Measurements from ENCODE around the gene CCDC136. TPM values are rescaled to one million over a fixed set of nuclear protein-coding genes. Genes with fewer than 3 reads are reported as not detected.

Gene CCDC136
- polyA plus RNA-seq, 1 of the 3 experiments (the other 2 are of a cell fraction), result 48.4 TPM

- TF ChIP-seq TAF1 (IDR thresholded peaks at IDR 0.05; ENCODE audit: borderline replicate concordance, low read depth, low read length) (no peak), FOSL2 (IDR thresholded peaks at IDR 0.05; ENCODE audit: borderline replicate concordance, low read depth) (no peak), IRF3 (IDR thresholded peaks at IDR 0.05; ENCODE audit: low read depth, low read length) (no peak), SIN3A (IDR thresholded peaks at IDR 0.05; ENCODE audit: borderline replicate concordance, low read depth, low read length) (no peak), ZBTB33 (IDR thresholded peaks at IDR 0.05; ENCODE audit: borderline replicate concordance, low read depth) (no peak), GATA2 (CRISPR knock-in tag; IDR thresholded peaks at IDR 0.05) (peak; percentile 77), TCF12 (IDR thresholded peaks at IDR 0.05) (no peak), YY1 (IDR thresholded peaks at IDR 0.05; ENCODE audit: low read depth) (no peak)
Measured at GRCh38 chr7:128792471-128793180, 858 bp downstream of the CCDC136 start (continued).

GRCh38 chr7:128793181-128793547 lies 1.4 kb downstream of the CCDC136 start:
- POLR2A ChIA-PET, result no interaction called here
- 0 out of 2 replicates have a peak, but pooled peaks cover 3% of the 10 kb centered on the region for H3K79me2 ChIP-seq (ENCODE audit: insufficient read depth)
- peak overlapping the region in 1 of 2 experiments; percentile 82; a peak in 2 of 4 replicates for H3K27ac ChIP-seq (ENCODE audit: low read depth in 2 of 2, low read length in 1 of 2)
- H3K36me3 ChIP-seq (replicated peaks in 1 of 2; ENCODE audit: control insufficient read depth in 1 of 2, insufficient read depth in 2 of 2, low read length in 1 of 2), result peaks cover 11 to 18% of the 10 kb centered on the region in 2 experiments
- peaks cover 15 to 21% of the 10 kb centered on the region in 2 experiments for H3K4me1 ChIP-seq (ENCODE audit: control insufficient read depth in 1 of 2, insufficient read depth in 2 of 2, low read depth in 1 of 2, low read length in 1 of 2)
- 98% methylated on average over 5 of the region's 5 CpGs for WGBS (ENCODE audit: low lambda C conversion rate)
- no peak overlapping the region for H2AFZ ChIP-seq (ENCODE audit: low read depth)
- peak overlapping the region in 1 of 2 experiments; percentile 85; a peak in 2 of 4 replicates for H3K4me3 ChIP-seq (ENCODE audit: low read depth in 2 of 2, low read length in 1 of 2)
- no peak for TF ChIP-seq ZBTB33 (IDR thresholded peaks at IDR 0.05; ENCODE audit: borderline replicate concordance, low read depth)
- TF ChIP-seq SMC3 (IDR thresholded peaks at IDR 0.05; ENCODE audit: low read depth, low read length), result no peak
- no peak for TF ChIP-seq FOSL2 (IDR thresholded peaks at IDR 0.05; ENCODE audit: borderline replicate concordance, low read depth)
- TF ChIP-seq RXRA (IDR thresholded peaks at IDR 0.05; ENCODE audit: borderline replicate concordance, low read depth), result no peak
- TF ChIP-seq ELF1 (IDR thresholded peaks at IDR 0.05), result no peak
- TF ChIP-seq PBX3 (IDR thresholded peaks at IDR 0.05), result no peak
- no peak for TF ChIP-seq TAF1 (IDR thresholded peaks at IDR 0.05; ENCODE audit: borderline replicate concordance, low read depth, low read length)
- TF ChIP-seq GABPA (IDR thresholded peaks at IDR 0.05; ENCODE audit: low read depth), result no peak
- no peak for TF ChIP-seq EZH2phosphoT487 (IDR thresholded peaks at IDR 0.05; ENCODE audit: borderline replicate concordance, low read depth)
- no peak for TF ChIP-seq GATA2 (CRISPR knock-in tag; IDR thresholded peaks at IDR 0.05)
- no peak for TF ChIP-seq RFX5 (IDR thresholded peaks at IDR 0.05; ENCODE audit: low read length)
- no peak for TF ChIP-seq FOXM1 (IDR thresholded peaks at IDR 0.05; ENCODE audit: low read depth)
- TF ChIP-seq REST (IDR thresholded peaks at IDR 0.05; ENCODE audit: low read depth, low read length), result no peak
- TF ChIP-seq MAX (IDR thresholded peaks at IDR 0.05; ENCODE audit: low read depth), result no peak
- no peak for TF ChIP-seq MXI1 (IDR thresholded peaks at IDR 0.05; ENCODE audit: low read depth, low read length)
- no peaks in the 10 kb centered on the region for H4K20me1 ChIP-seq (ENCODE audit: insufficient read depth)
- peak overlapping the region; percentile 100; the same call in 1 of the 2 replicates for H3K4me2 ChIP-seq
- no peak overlapping the region for H3K9ac ChIP-seq
- DNase-seq, result no peak
- H3K27me3 ChIP-seq (ENCODE audit: insufficient read depth), result no peaks in the 10 kb centered on the region
- no peaks in the 10 kb centered on the region for H3K9me3 ChIP-seq
- no peaks in the 10 kb centered on the region for H3K9me2 ChIP-seq
- peaks cover 29% of the 10 kb centered on the region for H3F3A ChIP-seq (replicated peaks; ENCODE audit: insufficient read depth)
- CTCF ChIA-PET, result interaction anchor here (0.7 to 2.0 kb wide), 5 partner anchors 12 to 87 kb away, joined by 3 to 4 read pairs (median 3); partner anchors contain the start of gene ATP6V1F
